ENCODE measurements around the gene PALLD.
"Not testable (repeated sequence)": the region's sequence is repeated elsewhere in the genome, so short reads cannot be mapped to it uniquely, and the experiment has no call there.

Gene PALLD

DNA sequence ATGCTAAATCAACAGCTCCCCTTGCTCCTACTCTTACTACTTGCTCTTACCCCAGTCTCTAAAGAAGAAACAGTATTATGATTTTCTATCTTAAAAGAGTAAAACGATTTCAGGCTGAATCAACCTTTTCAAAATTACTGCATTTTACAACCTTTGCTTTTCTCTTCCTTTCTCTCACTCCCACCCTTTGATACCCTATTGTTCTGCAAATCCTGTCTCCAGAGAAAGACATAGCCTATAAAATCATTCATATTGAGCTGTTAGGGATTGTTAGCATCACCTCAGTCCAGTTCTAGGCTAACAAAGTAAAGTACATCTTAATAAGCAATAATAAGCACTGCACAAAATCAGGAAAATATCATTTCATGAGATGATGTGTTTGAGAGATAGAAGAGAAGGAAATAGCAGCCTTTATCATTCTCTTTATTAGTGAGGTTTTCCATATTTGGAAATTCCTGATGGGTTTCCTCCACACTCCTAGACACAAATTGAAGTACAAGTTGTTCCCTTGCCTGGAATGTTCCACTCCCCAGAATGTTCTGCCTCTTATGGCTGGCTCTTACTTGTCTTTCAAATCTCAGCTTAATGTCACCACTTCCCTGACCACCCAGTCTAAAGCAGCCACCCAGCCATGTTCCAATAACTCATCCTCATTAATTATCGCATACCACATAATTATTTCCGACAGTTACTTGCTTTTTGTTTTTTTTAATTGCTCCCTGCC is 219.7 kb downstream of the PALLD start:
- Histone ChIP-seq H3K9me3 (ENCODE audit: control insufficient read depth, low read length) (no peaks in the 10 kb centered on the region), H3K27me3 (replicated peaks; ENCODE audit: control insufficient read depth, insufficient read depth, low read length) (no peaks in the 10 kb centered on the region), H3K36me3 (ENCODE audit: control insufficient read depth, insufficient read depth, low read length, severe bottlenecking) (peaks cover 2% of the 10 kb centered on the region), H3K4me1 (ENCODE audit: control insufficient read depth, insufficient read depth, low read length) (peaks cover 29% of the 10 kb centered on the region), H3K9ac (ENCODE audit: low read length) (peak overlapping the region; percentile 36), H3K4me3 (ENCODE audit: low read length) (no peak overlapping the region)
- DNase-seq (ENCODE audit: low read depth) = peak; percentile 65

DNA sequence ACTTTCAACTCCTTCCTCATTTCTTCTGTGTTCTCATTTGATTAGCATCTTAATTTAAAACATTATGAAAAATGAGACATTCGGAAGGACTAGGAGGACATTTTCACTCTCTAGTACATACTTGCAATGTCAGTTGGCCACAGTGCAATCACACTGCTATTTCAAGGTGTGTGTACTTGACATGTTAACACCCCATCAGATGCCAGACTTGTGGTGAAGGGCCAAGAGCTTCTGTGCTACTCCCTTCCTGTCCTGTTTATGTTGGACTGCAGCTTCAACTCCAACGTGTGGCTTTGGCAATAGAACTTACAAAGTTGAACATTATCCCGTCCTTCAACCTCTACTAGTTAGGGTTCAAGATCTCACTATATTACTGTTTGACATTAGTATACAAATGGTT is 221.0 kb downstream of the PALLD start:
- no peak for DNase-seq (ENCODE audit: low read depth)
- H3K9ac ChIP-seq (ENCODE audit: low read length) = no peak overlapping the region
- peaks cover 2% of the 10 kb centered on the region for H3K36me3 ChIP-seq (ENCODE audit: control insufficient read depth, insufficient read depth, low read length, severe bottlenecking)
- no peak overlapping the region for H3K4me3 ChIP-seq (ENCODE audit: low read length)
- peaks cover 25% of the 10 kb centered on the region for H3K4me1 ChIP-seq (ENCODE audit: control insufficient read depth, insufficient read depth, low read length)
- H3K27me3 ChIP-seq (replicated peaks; ENCODE audit: control insufficient read depth, insufficient read depth, low read length) = no peaks in the 10 kb centered on the region
- H3K9me3 ChIP-seq (ENCODE audit: control insufficient read depth, low read length) = no peaks in the 10 kb centered on the region

DNA sequence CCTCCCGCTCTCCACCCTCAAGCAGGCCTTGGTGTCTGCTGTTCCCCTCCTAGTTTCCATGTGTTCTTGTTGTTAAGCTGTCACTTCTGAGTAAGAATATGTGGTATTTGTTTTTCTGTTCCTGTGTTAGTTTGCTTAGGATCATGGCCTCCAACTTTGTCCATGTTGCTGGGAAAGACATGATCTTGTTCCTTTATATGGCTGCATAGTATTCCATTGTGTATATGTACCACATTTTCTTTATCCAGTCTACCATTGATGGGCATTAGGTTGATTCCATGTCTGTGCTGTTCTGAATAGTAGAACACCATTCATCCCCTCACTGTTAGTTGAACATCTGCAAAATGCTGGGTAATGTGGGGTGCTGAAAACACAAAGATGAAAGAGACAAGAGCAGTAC is 222.9 kb downstream of the PALLD start:
- Histone ChIP-seq H3K4me1 (ENCODE audit: control insufficient read depth, insufficient read depth, low read length) (peaks cover 30% of the 10 kb centered on the region), H3K27me3 (replicated peaks; ENCODE audit: control insufficient read depth, insufficient read depth, low read length) (no peaks in the 10 kb centered on the region), H3K36me3 (ENCODE audit: control insufficient read depth, insufficient read depth, low read length, severe bottlenecking) (peaks cover 2% of the 10 kb centered on the region), H3K9me3 (ENCODE audit: control insufficient read depth, low read length) (no peaks in the 10 kb centered on the region), H3K9ac (ENCODE audit: low read length) (no peak overlapping the region), H3K4me3 (ENCODE audit: low read length) (no peak overlapping the region)
- no peak for DNase-seq (ENCODE audit: low read depth)

DNA sequence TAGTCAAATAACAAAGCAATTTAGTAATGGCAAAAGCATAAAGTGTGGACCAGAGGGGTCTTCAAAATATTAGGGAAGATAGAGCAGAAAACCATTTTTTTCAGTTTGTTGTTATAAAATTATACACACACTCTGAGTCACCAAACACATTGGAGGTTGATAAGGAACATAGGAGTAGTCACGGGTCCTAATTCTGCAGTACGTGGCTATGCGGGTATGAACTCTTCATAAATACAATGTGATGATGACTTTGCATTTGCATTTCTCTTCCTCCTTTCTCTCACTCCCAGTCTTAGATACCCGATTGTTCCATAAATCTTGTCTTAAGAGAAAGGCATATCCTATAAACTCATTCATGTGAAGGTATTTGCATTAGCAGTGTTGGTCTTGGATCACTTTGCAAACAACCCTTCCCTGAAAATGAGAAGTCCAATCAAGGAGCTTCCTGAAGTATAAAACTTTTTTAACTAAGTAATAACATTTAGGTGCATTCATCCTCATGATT is 223.6 kb downstream of the PALLD start:
- Histone ChIP-seq H3K27me3 (replicated peaks; ENCODE audit: control insufficient read depth, insufficient read depth, low read length) (no peaks in the 10 kb centered on the region), H3K4me1 (ENCODE audit: control insufficient read depth, insufficient read depth, low read length) (peaks cover 30% of the 10 kb centered on the region), H3K9ac (ENCODE audit: low read length) (no peak overlapping the region), H3K36me3 (ENCODE audit: control insufficient read depth, insufficient read depth, low read length, severe bottlenecking) (peaks cover 2% of the 10 kb centered on the region), H3K9me3 (ENCODE audit: control insufficient read depth, low read length) (no peaks in the 10 kb centered on the region), H3K4me3 (ENCODE audit: low read length) (no peak overlapping the region)
- no peak for DNase-seq (ENCODE audit: low read depth)

DNA sequence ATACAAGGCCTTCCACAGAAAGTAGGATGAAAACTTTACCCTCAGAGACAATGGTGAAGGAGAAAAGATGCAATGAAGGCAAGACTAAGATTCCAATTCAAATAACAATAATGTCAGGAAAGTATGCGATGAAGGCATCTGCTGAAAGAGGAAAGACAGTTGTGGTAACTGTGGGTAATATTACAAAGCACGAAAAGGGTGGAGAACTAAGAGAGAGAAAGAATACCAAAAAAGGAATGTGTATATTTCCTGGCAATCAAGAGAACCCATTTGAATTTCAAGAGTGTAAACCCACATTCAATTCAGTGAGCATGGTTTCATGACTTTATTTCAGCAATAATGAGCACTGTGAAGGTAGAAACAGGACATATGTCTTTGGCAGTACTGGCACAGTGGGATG is 225.5 kb downstream of the PALLD start:
- H3K36me3 ChIP-seq (ENCODE audit: control insufficient read depth, insufficient read depth, low read length, severe bottlenecking) = peaks cover 2% of the 10 kb centered on the region
- H3K4me3 ChIP-seq (ENCODE audit: low read length) = no peak overlapping the region
- no peak overlapping the region for H3K9ac ChIP-seq (ENCODE audit: low read length)

DNA sequence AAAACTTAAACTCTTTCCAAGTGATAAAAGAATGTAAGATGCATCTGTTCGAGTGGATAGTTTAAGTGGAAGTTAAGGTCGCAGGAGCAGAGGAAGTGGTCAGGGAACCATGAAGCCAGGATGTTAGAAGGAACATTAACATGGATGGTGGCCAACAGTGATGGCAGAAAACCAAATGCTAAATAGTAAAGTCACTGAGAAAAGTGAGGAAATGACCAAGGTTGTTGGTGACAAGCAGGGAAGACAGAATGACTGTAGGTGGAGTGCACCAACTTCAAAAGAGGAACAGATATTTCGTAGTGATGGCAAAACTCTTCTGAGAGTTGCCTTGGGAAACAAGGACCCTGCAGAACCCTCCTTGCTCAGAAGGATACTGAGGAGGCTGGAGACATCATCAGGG is 226.2 kb downstream of the PALLD start:
- Histone ChIP-seq H3K4me3 (ENCODE audit: low read length) (no peak overlapping the region), H3K27me3 (replicated peaks; ENCODE audit: control insufficient read depth, insufficient read depth, low read length) (no peaks in the 10 kb centered on the region), H3K9ac (ENCODE audit: low read length) (no peak overlapping the region), H3K4me1 (ENCODE audit: control insufficient read depth, insufficient read depth, low read length) (peaks cover 13% of the 10 kb centered on the region), H3K36me3 (ENCODE audit: control insufficient read depth, insufficient read depth, low read length, severe bottlenecking) (peaks cover 2% of the 10 kb centered on the region), H3K9me3 (ENCODE audit: control insufficient read depth, low read length) (peaks cover 4% of the 10 kb centered on the region)
- DNase-seq (ENCODE audit: low read depth) = peak; percentile 50

More for the DNA sequence above, 225.5 kb downstream of the PALLD start:
- Histone ChIP-seq H3K9me3 (ENCODE audit: control insufficient read depth, low read length) (no peaks in the 10 kb centered on the region), H3K4me1 (ENCODE audit: control insufficient read depth, insufficient read depth, low read length) (peaks cover 19% of the 10 kb centered on the region), H3K27me3 (replicated peaks; ENCODE audit: control insufficient read depth, insufficient read depth, low read length) (no peaks in the 10 kb centered on the region)
- DNase-seq (ENCODE audit: low read depth) = no peak

DNA sequence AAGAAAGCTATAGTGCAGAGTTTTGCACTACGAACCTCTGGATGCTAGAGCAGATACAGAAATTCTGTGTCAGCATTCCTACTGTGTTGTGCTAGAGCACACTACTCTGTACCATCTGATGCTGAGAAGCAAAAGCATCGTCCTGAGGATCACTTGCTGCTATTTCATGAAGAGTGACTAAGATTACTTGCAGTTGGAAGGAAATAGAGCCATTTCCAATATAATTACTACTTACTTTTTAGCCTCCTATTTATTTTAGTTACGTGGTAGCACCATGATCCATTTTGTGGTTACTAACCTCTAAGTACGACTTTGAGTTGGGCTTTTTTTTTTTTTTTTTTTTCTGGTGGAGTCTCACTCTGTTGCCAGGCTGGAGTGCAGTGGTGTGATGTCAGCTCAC is 226.7 kb downstream of the PALLD start:
- Histone ChIP-seq H3K9me3 (ENCODE audit: control insufficient read depth, low read length) (peaks cover 4% of the 10 kb centered on the region), H3K4me1 (ENCODE audit: control insufficient read depth, insufficient read depth, low read length) (peaks cover 12% of the 10 kb centered on the region), H3K36me3 (ENCODE audit: control insufficient read depth, insufficient read depth, low read length, severe bottlenecking) (no peaks in the 10 kb centered on the region), H3K27me3 (replicated peaks; ENCODE audit: control insufficient read depth, insufficient read depth, low read length) (no peaks in the 10 kb centered on the region), H3K4me3 (ENCODE audit: low read length) (no peak overlapping the region), H3K9ac (ENCODE audit: low read length) (no peak overlapping the region)
- no peak for DNase-seq (ENCODE audit: low read depth)

DNA sequence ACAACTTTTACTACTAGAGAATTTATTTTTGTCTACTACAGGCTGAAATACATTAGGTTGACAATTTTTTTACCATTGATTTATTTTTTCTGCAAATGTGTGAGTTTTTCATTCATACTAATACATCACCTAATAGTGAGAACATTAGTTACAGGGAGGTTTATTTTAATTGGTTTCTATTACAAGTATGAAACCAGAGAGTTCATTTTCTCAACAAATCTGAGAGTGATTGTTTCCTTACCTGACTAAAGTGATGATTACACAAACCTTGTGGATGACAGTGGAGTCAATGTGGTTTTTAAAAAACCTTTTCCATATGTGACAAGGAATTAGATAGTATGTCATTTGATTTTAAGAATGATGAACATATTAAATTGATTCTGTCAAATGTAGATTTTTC is 227.4 kb downstream of the PALLD start:
- H3K9me3 ChIP-seq (ENCODE audit: control insufficient read depth, low read length) = peaks cover 4% of the 10 kb centered on the region
- no peaks in the 10 kb centered on the region for H3K27me3 ChIP-seq (replicated peaks; ENCODE audit: control insufficient read depth, insufficient read depth, low read length)
- peaks cover 12% of the 10 kb centered on the region for H3K4me1 ChIP-seq (ENCODE audit: control insufficient read depth, insufficient read depth, low read length)

DNA sequence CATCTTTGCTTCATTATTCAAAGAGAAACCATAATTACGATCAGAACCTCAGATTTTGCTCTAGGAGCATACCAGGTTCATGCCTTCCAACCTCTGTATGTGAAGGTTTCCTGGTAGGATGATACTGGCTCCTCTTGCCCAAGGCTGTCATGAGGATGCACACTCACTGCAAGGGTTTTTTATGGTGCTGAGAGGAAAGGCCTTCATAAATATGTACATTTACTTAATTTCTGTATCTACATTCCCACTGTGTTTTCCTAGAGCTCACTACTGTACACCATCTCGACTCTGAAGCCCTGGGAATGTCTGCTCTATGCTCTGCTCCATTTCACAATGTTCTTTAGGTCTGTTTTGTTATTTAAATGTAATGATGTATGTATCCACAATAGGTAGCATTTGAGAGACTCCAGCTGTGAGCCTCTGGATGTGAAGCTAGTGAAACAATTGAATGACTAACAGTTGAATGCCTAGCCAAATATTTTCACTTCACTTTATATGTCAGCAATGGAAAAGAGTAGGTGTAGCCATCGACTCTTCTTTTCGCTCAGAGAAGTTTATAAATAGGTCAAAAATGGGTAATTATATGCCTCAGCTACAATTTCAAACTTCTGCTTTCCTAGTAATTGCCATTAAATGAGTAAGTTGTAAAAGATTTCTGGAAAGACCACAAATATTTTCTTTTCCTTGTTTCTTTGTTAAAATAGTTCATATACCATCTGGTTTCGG is 228.0 kb downstream of the PALLD start:
- Histone ChIP-seq H3K36me3 (ENCODE audit: control insufficient read depth, insufficient read depth, low read length, severe bottlenecking) (no peaks in the 10 kb centered on the region), H3K27me3 (replicated peaks; ENCODE audit: control insufficient read depth, insufficient read depth, low read length) (no peaks in the 10 kb centered on the region), H3K4me1 (ENCODE audit: control insufficient read depth, insufficient read depth, low read length) (peaks cover 12% of the 10 kb centered on the region), H3K9me3 (ENCODE audit: control insufficient read depth, low read length) (peaks cover 4% of the 10 kb centered on the region), H3K9ac (ENCODE audit: low read length) (no peak overlapping the region), H3K4me3 (ENCODE audit: low read length) (no peak overlapping the region)
- DNase-seq (ENCODE audit: low read depth) = peak; percentile 56

More for the DNA sequence above, 227.4 kb downstream of the PALLD start:
- Histone ChIP-seq H3K9ac (ENCODE audit: low read length) (no peak overlapping the region), H3K36me3 (ENCODE audit: control insufficient read depth, insufficient read depth, low read length, severe bottlenecking) (no peaks in the 10 kb centered on the region), H3K4me3 (ENCODE audit: low read length) (no peak overlapping the region)
- no peak for DNase-seq (ENCODE audit: low read depth)

DNA sequence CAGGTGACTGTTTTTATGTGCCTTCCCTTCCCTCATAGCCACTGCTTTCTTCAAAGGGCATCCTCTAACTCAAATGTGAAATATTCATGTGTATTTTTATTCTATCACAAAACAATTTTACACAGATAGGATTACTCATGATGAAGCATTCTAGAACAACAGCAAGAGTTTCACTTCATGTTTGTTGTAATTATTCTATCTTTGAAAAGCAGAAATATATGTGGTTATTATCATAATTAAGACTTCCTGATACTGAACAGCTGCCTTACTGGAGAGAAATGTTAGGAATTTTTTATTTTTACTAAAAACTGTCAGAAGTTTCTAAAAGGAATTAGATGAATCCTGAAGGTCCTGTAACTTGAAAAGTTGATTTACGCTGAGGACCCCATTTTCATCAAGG is 229.1 kb downstream of the PALLD start:
- H3K27me3 ChIP-seq (replicated peaks; ENCODE audit: control insufficient read depth, insufficient read depth, low read length) = no peaks in the 10 kb centered on the region
- peaks cover 4% of the 10 kb centered on the region for H3K9me3 ChIP-seq (ENCODE audit: control insufficient read depth, low read length)
- H3K4me1 ChIP-seq (ENCODE audit: control insufficient read depth, insufficient read depth, low read length) = peaks cover 12% of the 10 kb centered on the region
- H3K9ac ChIP-seq (ENCODE audit: low read length) = no peak overlapping the region
- H3K4me3 ChIP-seq (ENCODE audit: low read length) = no peak overlapping the region
- H3K36me3 ChIP-seq (ENCODE audit: control insufficient read depth, insufficient read depth, low read length, severe bottlenecking) = no peaks in the 10 kb centered on the region
- no peak for DNase-seq (ENCODE audit: low read depth)

DNA sequence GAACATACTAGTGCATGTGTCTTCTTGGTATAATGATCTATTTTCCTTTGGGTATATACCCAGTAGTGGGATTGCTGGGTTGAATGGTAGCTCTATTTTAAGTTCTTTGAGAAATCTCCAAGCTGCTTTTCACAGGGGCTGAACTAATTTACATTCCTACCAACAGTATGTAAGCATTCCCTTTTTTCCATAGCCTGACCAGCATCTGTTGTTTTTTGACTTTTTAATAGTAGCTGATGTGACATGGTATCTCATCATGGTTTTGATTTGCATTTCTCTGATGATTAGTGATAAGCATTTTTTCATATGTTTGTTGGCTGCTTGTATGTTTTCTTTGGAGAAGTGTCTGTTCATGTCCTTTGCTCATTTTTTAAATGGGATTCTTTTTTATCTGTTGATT is 230.3 kb downstream of the PALLD start:
- H3K9ac ChIP-seq (ENCODE audit: low read length); H3K27me3 ChIP-seq (replicated peaks; ENCODE audit: control insufficient read depth, insufficient read depth, low read length); H3K9me3 ChIP-seq (ENCODE audit: control insufficient read depth, low read length); DNase-seq (ENCODE audit: low read depth); H3K4me3 ChIP-seq (ENCODE audit: low read length); H3K36me3 ChIP-seq (ENCODE audit: control insufficient read depth, insufficient read depth, low read length, severe bottlenecking): not testable (repeated sequence)
- H3K4me1 ChIP-seq (ENCODE audit: control insufficient read depth, insufficient read depth, low read length) = peaks cover 12% of the 10 kb centered on the region

Data from adipocyte (in vitro differentiated cells).